ENCODE results near the gene BPHL. TPM values are rescaled to one million over a fixed set of nuclear protein-coding genes. Genes with fewer than 3 reads are reported as not detected.
A peak's percentile ranks its signal among the peaks of the same experiment; 100 is the strongest.

BPHL gene
- polyA plus RNA-seq, 1 of the 3 experiments (the other 2 are of a cell fraction): 21.7 TPM

DNA sequence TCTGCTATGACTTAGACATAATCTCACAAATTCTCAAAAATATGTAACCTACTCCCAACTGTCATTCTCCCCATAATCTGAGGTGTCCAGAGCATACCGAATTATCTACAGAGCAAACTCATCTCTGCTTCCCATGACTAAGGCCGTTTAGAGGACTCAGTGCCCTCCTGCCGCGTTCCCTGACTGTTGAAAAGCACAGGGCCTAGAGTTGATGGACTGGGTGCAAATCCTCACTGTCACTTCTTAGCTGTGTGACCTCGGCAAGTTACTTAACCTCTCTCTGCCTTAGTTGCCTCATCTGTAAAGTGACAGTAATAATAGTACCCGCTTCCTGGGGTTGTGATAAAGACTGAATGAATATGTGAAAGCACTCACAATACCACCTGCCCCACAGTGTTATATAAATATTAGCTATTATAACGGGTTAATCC, 43.6 kb downstream of the BPHL start:
- Histone ChIP-seq H3K4me3 (ENCODE audit: low read depth in 2 of 2, low read length in 1 of 2) (peak overlapping the region; percentile 72 to 77), H4K20me1 (ENCODE audit: insufficient read depth) (no peaks in the 10 kb centered on the region), H3K4me1 (ENCODE audit: control insufficient read depth in 1 of 2, insufficient read depth in 2 of 2, low read depth in 1 of 2, low read length in 1 of 2) (peaks cover 5 to 34% of the 10 kb centered on the region in 2 experiments; a peak in 3 of 4 replicates), H3K36me3 (replicated peaks in 1 of 2; ENCODE audit: control insufficient read depth in 1 of 2, insufficient read depth in 2 of 2, low read length in 1 of 2) (no peaks in the 10 kb centered on the region), H3K9me3 (no peaks in the 10 kb centered on the region), H3K4me2 (peak overlapping the region; percentile 96), H3K79me2 (ENCODE audit: insufficient read depth) (peaks cover 13% of the 10 kb centered on the region), H3F3A (replicated peaks; ENCODE audit: insufficient read depth) (peaks cover 54% of the 10 kb centered on the region), H3K9me2 (no peaks in the 10 kb centered on the region), H3K27me3 (ENCODE audit: insufficient read depth) (no peaks in the 10 kb centered on the region), H3K9ac (peak overlapping the region; percentile 89; the same call in 1 of the 2 replicates), H3K27ac (ENCODE audit: low read depth in 2 of 2, low read length in 1 of 2) (peak overlapping the region in 1 of 2 experiments; percentile 73; a peak in 2 of 4 replicates), H2AFZ (ENCODE audit: low read depth) (peak overlapping the region; percentile 82; the same call in 1 of the 2 replicates)
- CTCF ChIA-PET: interaction anchor here (1.1 to 2.1 kb wide), 9 partner anchors 15 to 94 kb away, joined by 3 to 7 read pairs (median 4); partner anchors contain the start of gene RIPK1
- DNase-seq: no peak
- POLR2A ChIA-PET: interaction anchor here (0.6 to 1.7 kb wide), 9 partner anchors 9 to 94 kb away, joined by 3 to 22 read pairs (median 5); partner anchors contain the start of gene RIPK1
- TF ChIP-seq ELF1 (IDR thresholded peaks at IDR 0.05) (no peak), REST (IDR thresholded peaks at IDR 0.05; ENCODE audit: low read depth, low read length) (no peak), NRF1 (IDR thresholded peaks at IDR 0.05; ENCODE audit: low read depth, low read length) (no peak), RAD21 (IDR thresholded peaks at IDR 0.05; ENCODE audit: low read length) (no peak), ZBTB33 (IDR thresholded peaks at IDR 0.05; ENCODE audit: borderline replicate concordance, low read depth) (no peak), RXRA (IDR thresholded peaks at IDR 0.05; ENCODE audit: borderline replicate concordance, low read depth) (no peak), MXI1 (IDR thresholded peaks at IDR 0.05; ENCODE audit: low read depth, low read length) (no peak), TCF12 (IDR thresholded peaks at IDR 0.05) (no peak), USF1 (IDR thresholded peaks at IDR 0.05; ENCODE audit: borderline replicate concordance, low read depth) (no peak), EP300 (IDR thresholded peaks at IDR 0.05; ENCODE audit: borderline replicate concordance in 1 of 2, low read depth in 1 of 2, low read length in 1 of 2) (no peak), CTCF (IDR thresholded peaks at IDR 0.05) (no peak), GABPA (IDR thresholded peaks at IDR 0.05; ENCODE audit: low read depth) (no peak), FOXM1 (IDR thresholded peaks at IDR 0.05; ENCODE audit: low read depth) (no peak), JUND (IDR thresholded peaks at IDR 0.05) (no peak), MEF2A (IDR thresholded peaks at IDR 0.05; ENCODE audit: borderline replicate concordance, low read depth) (no peak)
- TF ChIP-seq, protein P1, sequence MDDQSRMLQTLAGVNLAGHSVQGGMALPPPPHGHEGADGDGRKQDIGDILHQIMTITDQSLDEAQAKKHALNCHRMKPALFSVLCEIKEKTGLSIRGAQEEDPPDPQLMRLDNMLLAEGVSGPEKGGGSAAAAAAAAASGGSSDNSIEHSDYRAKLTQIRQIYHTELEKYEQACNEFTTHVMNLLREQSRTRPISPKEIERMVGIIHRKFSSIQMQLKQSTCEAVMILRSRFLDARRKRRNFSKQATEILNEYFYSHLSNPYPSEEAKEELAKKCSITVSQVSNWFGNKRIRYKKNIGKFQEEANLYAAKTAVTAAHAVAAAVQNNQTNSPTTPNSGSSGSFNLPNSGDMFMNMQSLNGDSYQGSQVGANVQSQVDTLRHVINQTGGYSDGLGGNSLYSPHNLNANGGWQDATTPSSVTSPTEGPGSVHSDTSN (IDR thresholded peaks at IDR 0.05): no peak
- 80% methylated on average over 6 of the region's 7 CpGs for WGBS (ENCODE audit: low lambda C conversion rate)

All from SK-N-SH (cell line).